ENCODE data around the gene BCKDHB. TPM values are rescaled to one million over a fixed set of nuclear protein-coding genes. Genes with fewer than 3 reads are reported as not detected.

Gene BCKDHB
- polyA plus RNA-seq, 1 of the 3 experiments (the other 2 are of a cell fraction): 19.9 TPM

GRCh38 chr6:80287607-80288006 lies 181.1 kb downstream of the BCKDHB start:
- no peak overlapping the region for H3K9ac ChIP-seq

More at GRCh38 chr6:80287607-80288006, 181.1 kb downstream of the BCKDHB start:
- WGBS (ENCODE audit: low lambda C conversion rate): 81% methylated on average over 3 of the region's 3 CpGs
- TF ChIP-seq USF1 (IDR thresholded peaks at IDR 0.05; ENCODE audit: borderline replicate concordance, low read depth): no peak
- TF ChIP-seq TAF1 (IDR thresholded peaks at IDR 0.05; ENCODE audit: borderline replicate concordance, low read depth, low read length): no peak
- TF ChIP-seq YY1 (IDR thresholded peaks at IDR 0.05; ENCODE audit: low read depth): no peak
- TF ChIP-seq ZBTB33 (IDR thresholded peaks at IDR 0.05; ENCODE audit: borderline replicate concordance, low read depth): no peak
- TF ChIP-seq IRF3 (IDR thresholded peaks at IDR 0.05; ENCODE audit: low read depth, low read length): no peak
- no peak for TF ChIP-seq EP300 (IDR thresholded peaks at IDR 0.05; ENCODE audit: borderline replicate concordance in 1 of 2, low read depth in 1 of 2, low read length in 1 of 2)
- TF ChIP-seq RFX5 (IDR thresholded peaks at IDR 0.05; ENCODE audit: low read length): no peak
- TF ChIP-seq MAX (IDR thresholded peaks at IDR 0.05; ENCODE audit: low read depth): no peak
- Histone ChIP-seq H3K9me3 (no peaks in the 10 kb centered on the region), H3K27ac (ENCODE audit: low read depth in 2 of 2, low read length in 1 of 2) (no peak overlapping the region), H3K4me3 (ENCODE audit: low read depth in 2 of 2, low read length in 1 of 2) (no peak overlapping the region), H3K4me2 (no peak overlapping the region), H4K20me1 (ENCODE audit: insufficient read depth) (no peaks in the 10 kb centered on the region), H3K9me2 (no peaks in the 10 kb centered on the region), H3K36me3 (replicated peaks in 1 of 2; ENCODE audit: control insufficient read depth in 1 of 2, insufficient read depth in 2 of 2, low read length in 1 of 2) (no peaks in the 10 kb centered on the region), H2AFZ (ENCODE audit: low read depth) (no peak overlapping the region), H3F3A (replicated peaks; ENCODE audit: insufficient read depth) (no peaks in the 10 kb centered on the region), H3K27me3 (ENCODE audit: insufficient read depth) (no peaks in the 10 kb centered on the region), H3K4me1 (ENCODE audit: control insufficient read depth in 1 of 2, insufficient read depth in 2 of 2, low read depth in 1 of 2, low read length in 1 of 2) (peaks cover 2 to 5% of the 10 kb centered on the region in 2 experiments; a peak in 3 of 4 replicates), H3K79me2 (ENCODE audit: insufficient read depth) (no peaks in the 10 kb centered on the region)
- ChIA-PET POLR2A (no interaction called here), CTCF (interaction anchor here (0.7 kb wide), 1 partner anchor 73 kb away, joined by 3 read pairs; no protein-coding TSS in a partner anchor)
- DNase-seq: no peak

Measured in SK-N-SH (cell line).